H1 (cell line): ENCODE data around the gene IL17D. TPM values are rescaled to one million over a fixed set of nuclear protein-coding genes. Genes with fewer than 3 reads are reported as not detected.

Experiments used
- BCL11A ChIP-seq, 2 experiments: IDR thresholded peaks; one replicate each; pipeline ENCODE4 v1.6.1; 2011; ENCODE audit warnings: low read depth in 2 of 2, low read length in 2 of 2, mild to moderate bottlenecking in 2 of 2
- CEBPB ChIP-seq: IDR thresholded peaks from 2 replicates; pipeline ENCODE4 v1.6.1; 2012; ENCODE audit warnings: low read depth, low read length
- CHD7 ChIP-seq: fragments of 300-600 bp; sonication (generic); IDR thresholded peaks from 2 replicates; pipeline ENCODE4 v1.7.1; 2012; ENCODE audit warnings: low read length, moderate library complexity, mild to moderate bottlenecking, inconsistent platforms; ENCODE audit not compliant: insufficient replicate concordance
- EGR1 ChIP-seq: IDR thresholded peaks from 2 replicates; pipeline ENCODE4 v1.6.1; 2011; ENCODE audit warnings: low read depth, low read length, borderline replicate concordance
- JUND ChIP-seq: IDR thresholded peaks from 2 replicates; pipeline ENCODE4 v1.6.1; 2011; ENCODE audit warnings: mild to moderate bottlenecking, improper control_type of control experiment, low read length
- KDM5A ChIP-seq: fragments of 200-600 bp; IDR thresholded peaks from 2 replicates; pipeline ENCODE4 v1.7.1; 2012; ENCODE audit warnings: mild to moderate bottlenecking, low read length, inconsistent platforms, mixed read lengths
- MAFK ChIP-seq: IDR thresholded peaks from 2 replicates; pipeline ENCODE4 v1.6.1; 2012; ENCODE audit warnings: low read depth, mild to moderate bottlenecking, improper control_type of control experiment, low read length
- NANOG ChIP-seq: IDR thresholded peaks from 2 replicates; pipeline ENCODE4 v1.6.1; 2011; ENCODE audit warnings: low read length, low read depth, mild to moderate bottlenecking, inconsistent platforms; ENCODE audit not compliant: insufficient read depth, poor library complexity, severe bottlenecking
- RFX5 ChIP-seq: IDR thresholded peaks from 2 replicates; pipeline ENCODE4 v1.6.1; 2011; ENCODE audit warnings: low read depth, low read length, improper control_type of control experiment, borderline replicate concordance
- SIN3A ChIP-seq, 2 experiments: IDR thresholded peaks in 1 of 2; conservative IDR thresholded peaks in 1 of 2; 2 replicates each; pipeline ENCODE4 v1.6.1; 2011 to 2012; ENCODE audit warnings: low read length in 2 of 2, improper control_type of control experiment in 1 of 2, low read depth in 1 of 2, mild to moderate bottlenecking in 1 of 2
- SP4 ChIP-seq: IDR thresholded peaks from 2 replicates; pipeline ENCODE4 v1.6.1; 2012; ENCODE audit warnings: low read length, inconsistent platforms
- TEAD4 ChIP-seq: IDR thresholded peaks from 2 replicates; pipeline ENCODE4 v1.6.1; 2012; ENCODE audit warnings: low read depth, low read length, inconsistent platforms, mixed read lengths
- polyA plus RNA-seq, 7 experiments: library from polyadenylated mRNA; depleted of rRNA in 3 of 7; stranded (reverse) in 5 of 7; unstranded in 2 of 7; fragments of >200 nt in 5 of 7; fragments of 200-250 nt in 2 of 7; gene quantifications; 1 replicate in 5 of 7; 2 replicates in 1 of 7; 4 replicates in 1 of 7; pipeline versions ENCODE4 v1.2.1 to v1.2.3, GENCODE V29; 2011 to 2013; ENCODE audit warnings: missing spikeins in 2 of 7, mixed read lengths in 2 of 7
- total RNA-seq: library from RNA; stranded (reverse); fragmentation: NEBNext Ultra II Directional; extraction: Animal tissue kit (Norgen Biotek cat#: 25700); gene quantifications from 2 replicates; pipeline ENCODE4 v1.2.1, GENCODE V29; 2021

IL17D gene
- total and polyA plus RNA-seq, 2 of the 8 experiments (the other 6 are each of a cell fraction or from before 2014, with no cell fraction given), result 0.56 to 0.59 TPM

DNA sequence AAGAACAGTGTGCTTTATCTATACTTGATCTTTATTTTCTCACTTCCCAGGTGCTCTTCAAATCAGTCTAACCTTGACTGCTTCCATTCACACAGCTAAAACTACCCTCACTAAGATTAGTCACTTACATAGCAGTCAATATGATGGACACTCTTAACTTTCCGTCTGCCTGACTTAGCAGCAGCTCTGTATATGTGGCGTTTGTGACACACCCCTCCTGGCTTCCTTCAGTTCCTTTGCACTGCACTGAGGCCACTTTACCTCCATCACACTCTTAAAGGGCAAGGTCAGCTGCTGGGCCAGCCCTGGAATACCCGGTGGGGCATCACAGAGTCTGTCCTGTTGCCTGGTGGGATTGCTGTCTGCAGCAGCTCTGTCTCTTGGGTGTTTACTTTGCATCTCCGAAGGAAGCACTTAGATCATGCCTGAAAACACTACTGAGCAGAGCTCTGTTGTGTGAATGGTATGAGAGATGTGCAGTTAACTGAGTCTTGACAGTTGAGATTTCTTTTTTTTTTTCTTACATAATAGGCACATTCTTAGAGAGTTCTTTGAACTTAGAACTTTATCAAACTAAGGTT, 35.6 kb upstream of the IL17D start (continued):
- TF ChIP-seq CHD7, result no peak
- no peak for TF ChIP-seq KDM5A
- TF ChIP-seq SP4, result no peak
- TF ChIP-seq TEAD4, result no peak
- no peak for TF ChIP-seq BCL11A (IDR thresholded peaks at IDR 0.05; ENCODE audit: low read depth in 2 of 2, low read length in 2 of 2)
- no peak for TF ChIP-seq SIN3A (conservative IDR thresholded peaks at IDR 0.05 in 1 of 2, IDR thresholded peaks at IDR 0.05 in 1 of 2; ENCODE audit: low read depth in 1 of 2, low read length in 2 of 2)
- TF ChIP-seq MAFK, result no peak
- TF ChIP-seq JUND, result no peak
- no peak for TF ChIP-seq EGR1
- TF ChIP-seq RFX5, result no peak
- TF ChIP-seq NANOG, result no peak
- TF ChIP-seq CEBPB, result no peak
